Measurements from ENCODE around the gene MSH5. TPM values are rescaled to one million over a fixed set of nuclear protein-coding genes. Genes with fewer than 3 reads are reported as not detected.

Gene MSH5
- total and polyA plus RNA-seq, 2 of the 13 experiments (the other 11 are each of a cell fraction or from before 2014, with no cell fraction given) = 10.2 to 38.7 TPM

- TF ChIP-seq, protein P1, sequence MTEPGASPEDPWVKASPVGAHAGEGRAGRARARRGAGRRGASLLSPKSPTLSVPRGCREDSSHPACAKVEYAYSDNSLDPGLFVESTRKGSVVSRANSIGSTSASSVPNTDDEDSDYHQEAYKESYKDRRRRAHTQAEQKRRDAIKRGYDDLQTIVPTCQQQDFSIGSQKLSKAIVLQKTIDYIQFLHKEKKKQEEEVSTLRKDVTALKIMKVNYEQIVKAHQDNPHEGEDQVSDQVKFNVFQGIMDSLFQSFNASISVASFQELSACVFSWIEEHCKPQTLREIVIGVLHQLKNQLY (CRISPR knock-in tag; IDR thresholded peaks at IDR 0.05) = no peak
- TF ChIP-seq, protein P2, sequence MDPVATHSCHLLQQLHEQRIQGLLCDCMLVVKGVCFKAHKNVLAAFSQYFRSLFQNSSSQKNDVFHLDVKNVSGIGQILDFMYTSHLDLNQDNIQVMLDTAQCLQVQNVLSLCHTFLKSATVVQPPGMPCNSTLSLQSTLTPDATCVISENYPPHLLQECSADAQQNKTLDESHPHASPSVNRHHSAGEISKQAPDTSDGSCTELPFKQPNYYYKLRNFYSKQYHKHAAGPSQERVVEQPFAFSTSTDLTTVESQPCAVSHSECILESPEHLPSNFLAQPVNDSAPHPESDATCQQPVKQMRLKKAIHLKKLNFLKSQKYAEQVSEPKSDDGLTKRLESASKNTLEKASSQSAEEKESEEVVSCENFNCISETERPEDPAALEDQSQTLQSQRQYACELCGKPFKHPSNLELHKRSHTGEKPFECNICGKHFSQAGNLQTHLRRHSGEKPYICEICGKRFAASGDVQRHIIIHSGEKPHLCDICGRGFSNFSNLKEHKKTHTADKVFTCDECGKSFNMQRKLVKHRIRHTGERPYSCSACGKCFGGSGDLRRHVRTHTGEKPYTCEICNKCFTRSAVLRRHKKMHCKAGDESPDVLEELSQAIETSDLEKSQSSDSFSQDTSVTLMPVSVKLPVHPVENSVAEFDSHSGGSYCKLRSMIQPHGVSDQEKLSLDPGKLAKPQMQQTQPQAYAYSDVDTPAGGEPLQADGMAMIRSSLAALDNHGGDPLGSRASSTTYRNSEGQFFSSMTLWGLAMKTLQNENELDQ (CRISPR knock-in tag; IDR thresholded peaks at IDR 0.05; ENCODE audit: borderline replicate concordance) = no peak
- no peak for TF ChIP-seq ZNF614 (CRISPR knock-in tag; IDR thresholded peaks at IDR 0.05; ENCODE audit: borderline replicate concordance)
- TF ChIP-seq ZNF556 (CRISPR knock-in tag; IDR thresholded peaks at IDR 0.05; ENCODE audit: borderline replicate concordance) = no peak
- 0 out of 2 replicates have a peak, but pooled peaks have one; percentile 49 for TF ChIP-seq HMG20B (CRISPR knock-in tag; conservative IDR thresholded peaks at IDR 0.05)
- TF ChIP-seq PRMT3 (CRISPR knock-in tag; IDR thresholded peaks at IDR 0.05; ENCODE audit: borderline replicate concordance, low read depth) = no peak
- no peak for TF ChIP-seq ZFP36L2 (CRISPR knock-in tag; IDR thresholded peaks at IDR 0.05)
- TF ChIP-seq, protein P3, sequence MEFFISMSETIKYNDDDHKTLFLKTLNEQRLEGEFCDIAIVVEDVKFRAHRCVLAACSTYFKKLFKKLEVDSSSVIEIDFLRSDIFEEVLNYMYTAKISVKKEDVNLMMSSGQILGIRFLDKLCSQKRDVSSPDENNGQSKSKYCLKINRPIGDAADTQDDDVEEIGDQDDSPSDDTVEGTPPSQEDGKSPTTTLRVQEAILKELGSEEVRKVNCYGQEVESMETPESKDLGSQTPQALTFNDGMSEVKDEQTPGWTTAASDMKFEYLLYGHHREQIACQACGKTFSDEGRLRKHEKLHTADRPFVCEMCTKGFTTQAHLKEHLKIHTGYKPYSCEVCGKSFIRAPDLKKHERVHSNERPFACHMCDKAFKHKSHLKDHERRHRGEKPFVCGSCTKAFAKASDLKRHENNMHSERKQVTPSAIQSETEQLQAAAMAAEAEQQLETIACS (CRISPR knock-in tag; IDR thresholded peaks at IDR 0.05) = no peak
- TF ChIP-seq MYNN (CRISPR knock-in tag; IDR thresholded peaks at IDR 0.05; ENCODE audit: low read depth) = no peak
- TF ChIP-seq XBP1 (CRISPR knock-in tag; IDR thresholded peaks at IDR 0.05) = no peak
- no peak for TF ChIP-seq ZNF160 (CRISPR knock-in tag; IDR thresholded peaks at IDR 0.05)
- peak; percentile 62; the same call in 1 of the 2 replicates for TF ChIP-seq ELF3 (CRISPR knock-in tag; IDR thresholded peaks at IDR 0.05)
- no peak for TF ChIP-seq PAF1 (CRISPR knock-in tag; IDR thresholded peaks at IDR 0.05)
- TF ChIP-seq, protein P4, sequence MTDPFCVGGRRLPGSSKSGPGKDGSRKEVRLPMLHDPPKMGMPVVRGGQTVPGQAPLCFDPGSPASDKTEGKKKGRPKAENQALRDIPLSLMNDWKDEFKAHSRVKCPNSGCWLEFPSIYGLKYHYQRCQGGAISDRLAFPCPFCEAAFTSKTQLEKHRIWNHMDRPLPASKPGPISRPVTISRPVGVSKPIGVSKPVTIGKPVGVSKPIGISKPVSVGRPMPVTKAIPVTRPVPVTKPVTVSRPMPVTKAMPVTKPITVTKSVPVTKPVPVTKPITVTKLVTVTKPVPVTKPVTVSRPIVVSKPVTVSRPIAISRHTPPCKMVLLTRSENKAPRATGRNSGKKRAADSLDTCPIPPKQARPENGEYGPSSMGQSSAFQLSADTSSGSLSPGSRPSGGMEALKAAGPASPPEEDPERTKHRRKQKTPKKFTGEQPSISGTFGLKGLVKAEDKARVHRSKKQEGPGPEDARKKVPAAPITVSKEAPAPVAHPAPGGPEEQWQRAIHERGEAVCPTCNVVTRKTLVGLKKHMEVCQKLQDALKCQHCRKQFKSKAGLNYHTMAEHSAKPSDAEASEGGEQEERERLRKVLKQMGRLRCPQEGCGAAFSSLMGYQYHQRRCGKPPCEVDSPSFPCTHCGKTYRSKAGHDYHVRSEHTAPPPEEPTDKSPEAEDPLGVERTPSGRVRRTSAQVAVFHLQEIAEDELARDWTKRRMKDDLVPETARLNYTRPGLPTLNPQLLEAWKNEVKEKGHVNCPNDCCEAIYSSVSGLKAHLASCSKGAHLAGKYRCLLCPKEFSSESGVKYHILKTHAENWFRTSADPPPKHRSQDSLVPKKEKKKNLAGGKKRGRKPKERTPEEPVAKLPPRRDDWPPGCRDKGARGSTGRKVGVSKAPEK (CRISPR knock-in tag; IDR thresholded peaks at IDR 0.05; ENCODE audit: borderline replicate concordance) = peak; percentile 95; the same call in 1 of the 2 replicates
- no peak for TF ChIP-seq ZNF687 (CRISPR knock-in tag; IDR thresholded peaks at IDR 0.05)
- TF ChIP-seq KDM4B (CRISPR knock-in tag; IDR thresholded peaks at IDR 0.05) = peak; percentile 64; the same call in 1 of the 2 replicates
Observed at GRCh38 chr6:31737315-31737990, 2.4 kb upstream of the MSH5 start (continued).

Measured in HepG2 (cell line).